K562 (cell line): ENCODE measurements around the gene TNFAIP1. TPM values are rescaled to one million over a fixed set of nuclear protein-coding genes. Genes with fewer than 3 reads are reported as not detected.

ENCODE experiments used
- E2F6 ChIP-seq, 2 experiments: IDR thresholded peaks; 2 replicates each; pipeline ENCODE4 v1.6.1; 2011; ENCODE audit warnings: borderline replicate concordance in 1 of 2, control low read depth in 1 of 2, low read depth in 1 of 2, low read length in 1 of 2, mild to moderate bottlenecking in 1 of 2, mixed read lengths in 1 of 2, moderate library complexity in 1 of 2; ENCODE audit not compliant: insufficient read depth in 1 of 2, insufficient read length in 1 of 2, poor library complexity in 1 of 2, severe bottlenecking in 1 of 2; ENCODE audit errors: extremely low read depth in 1 of 2
- ELF1 ChIP-seq: fragments of 200-800 bp; sonication (Bioruptor generic); IDR thresholded peaks from 2 replicates; pipeline ENCODE4 v1.6.1; 2016; ENCODE audit warnings: missing genetic modification characterization, missing compliant biosample characterization
- EP400 ChIP-seq: fragments of 450-650 bp; IDR thresholded peaks from 2 replicates; pipeline ENCODE4 v1.6.1; 2017; ENCODE audit warnings: antibody characterized with exemption, mild to moderate bottlenecking, moderate library complexity
- FOXJ3 ChIP-seq: sonication (generic); formaldehyde crosslinking; IDR thresholded peaks from 2 replicates; pipeline ENCODE4 v1.4.0; 2020; ENCODE audit warnings: mild to moderate bottlenecking, missing genetic modification reagents
- GTF2F1 ChIP-seq: IDR thresholded peaks from 2 replicates; pipeline ENCODE4 v1.6.1; 2011; ENCODE audit warnings: low read depth, low read length, improper control_type of control experiment
- HDAC2 ChIP-seq: fragments of 450-650 bp; IDR thresholded peaks from 2 replicates; pipeline ENCODE4 v1.6.1; 2016; ENCODE audit warnings: mild to moderate bottlenecking
- HES1 ChIP-seq: fragments of 450-650 bp; IDR thresholded peaks from 2 replicates; pipeline ENCODE4 v1.6.1; 2016; ENCODE audit warnings: low read depth, mild to moderate bottlenecking, moderate library complexity
- HEY1 ChIP-seq: fragments of 250-450 bp; sonication (Bioruptor Pico); IDR thresholded peaks from 2 replicates; pipeline ENCODE4 v1.5.0; 2020; ENCODE audit warnings: mild to moderate bottlenecking, moderate library complexity, borderline replicate concordance
- MAFF ChIP-seq: IDR thresholded peaks from 2 replicates; pipeline ENCODE4 v1.6.1; 2012; ENCODE audit warnings: low read length, improper control_type of control experiment
- RBFOX2 ChIP-seq: fragments of 200-400 bp; formaldehyde crosslinking; IDR thresholded peaks from 2 replicates; pipeline ENCODE4 v1.6.1; 2017; ENCODE audit warnings: low read depth, mild to moderate bottlenecking, low read length, moderate library complexity
- SAFB ChIP-seq: fragments of 200-400 bp; formaldehyde crosslinking; IDR thresholded peaks from 2 replicates; pipeline ENCODE4 v1.6.1; 2017; ENCODE audit warnings: low read depth, low read length, borderline replicate concordance
- SAP30 ChIP-seq: fragments of 200-600 bp; sonication (generic); IDR thresholded peaks from 2 replicates; pipeline ENCODE4 v1.6.1; 2012; ENCODE audit warnings: borderline replicate concordance, low read depth, mild to moderate bottlenecking, moderate library complexity, low read length, control low read depth, inconsistent platforms; ENCODE audit not compliant: insufficient read depth, poor library complexity, severe bottlenecking
- SREBF2 ChIP-seq: sonication (generic); formaldehyde crosslinking; IDR thresholded peaks from 2 replicates; pipeline ENCODE4 v1.4.0; 2020; ENCODE audit warnings: mild to moderate bottlenecking, missing genetic modification reagents
- TBL1XR1 ChIP-seq, 2 experiments: IDR thresholded peaks; 2 replicates each; pipeline ENCODE4 v1.6.1; 2012; ENCODE audit warnings: improper control_type of control experiment in 2 of 2, low read length in 2 of 2, mild to moderate bottlenecking in 1 of 2
- ZBTB34 ChIP-seq: fragments of 250-450 bp; sonication (Bioruptor Pico); IDR thresholded peaks from 2 replicates; pipeline ENCODE4 v1.8.0; 2021; ENCODE audit warnings: mild to moderate bottlenecking, moderate library complexity
- ZBTB7A ChIP-seq: IDR thresholded peaks from 2 replicates; pipeline ENCODE4 v1.6.1; 2011; ENCODE audit warnings: low read depth, mild to moderate bottlenecking, low read length, moderate library complexity, borderline replicate concordance; ENCODE audit not compliant: control insufficient read depth
- ZFPM2 ChIP-seq: fragments of 250-450 bp; sonication (Bioruptor Pico); IDR thresholded peaks from 2 replicates; pipeline ENCODE4 v1.5.1; 2022; ENCODE audit warnings: mild to moderate bottlenecking
- ZNF239 ChIP-seq: fragments of 250-450 bp; sonication (Bioruptor Pico); IDR thresholded peaks from 2 replicates; pipeline ENCODE4 v1.4.0; 2020; ENCODE audit warnings: mild to moderate bottlenecking
- ZNF518B ChIP-seq: fragments of 250-450 bp; sonication (Bioruptor Pico); IDR thresholded peaks from 2 replicates; pipeline ENCODE4 v1.5.0; 2021; ENCODE audit warnings: mild to moderate bottlenecking, moderate library complexity
- ZNF668 ChIP-seq: fragments of 250-450 bp; sonication (Bioruptor Pico); IDR thresholded peaks from 2 replicates; pipeline ENCODE4 v1.8.0; 2022; ENCODE audit warnings: mild to moderate bottlenecking, inconsistent platforms
- ZNF780A ChIP-seq: fragments of 250-450 bp; sonication (Bioruptor Pico); IDR thresholded peaks from 2 replicates; pipeline ENCODE4 v1.5.0; 2021; ENCODE audit warnings: mild to moderate bottlenecking
- polyA plus RNA-seq, 8 experiments: library from polyadenylated mRNA; depleted of rRNA in 4 of 8; stranded (reverse) in 5 of 8; unstranded in 3 of 8; fragments of >200 nt; fragmentation: Nextera tagmentation in 2 of 8; fragmentation: Illumina TruSeq in 1 of 8; extraction: Ambion mirVana in 2 of 8; extraction: Trizol in 1 of 8; gene quantifications; 2 replicates each; pipeline versions ENCODE4 v1.2.1 to v1.2.3, GENCODE V29; 2011 to 2014; ENCODE audit warnings: inconsistent platforms in 1 of 8, missing spikeins in 1 of 8
- total RNA-seq, 7 experiments: library from RNA; depleted of rRNA in 6 of 7; stranded (reverse); fragments of >200 nt in 6 of 7; fragmentation: Illumina TruSeq in 2 of 7; extraction: Trizol in 2 of 7; gene quantifications; 2 replicates each; pipeline versions ENCODE4 v1.2.1 to v1.2.3, GENCODE V29; 2011 to 2021; ENCODE audit warnings: low replicate concordance in 1 of 7

TNFAIP1 gene
- total and polyA plus RNA-seq, 9 of the 15 experiments (the other 6 are each of a cell fraction or from before 2014, with no cell fraction given), result 2.1 to 20.1 (median 8.2) TPM

- TF ChIP-seq SREBF2 (CRISPR knock-in tag), result 0 out of 2 replicates have a peak, but pooled peaks have one; percentile 76
- TF ChIP-seq RBFOX2, result peak; percentile 98
- TF ChIP-seq HES1, result peak; percentile 85
- TF ChIP-seq ZFPM2 (CRISPR knock-in tag), result no peak
- TF ChIP-seq ZNF668 (CRISPR knock-in tag), result no peak
- no peak for TF ChIP-seq FOXJ3 (CRISPR knock-in tag)
- no peak for TF ChIP-seq TBL1XR1 (IDR thresholded peaks at IDR 0.05; ENCODE audit: low read length in 2 of 2)
- no peak for TF ChIP-seq ZNF239
- no peak for TF ChIP-seq ZNF518B (CRISPR knock-in tag)
- peak; percentile 95 for TF ChIP-seq EP400
- 0 out of 2 replicates have a peak, but pooled peaks have one; percentile 57 for TF ChIP-seq ZBTB7A
- no peak for TF ChIP-seq ZBTB34 (CRISPR knock-in tag)
- TF ChIP-seq SAFB, result peak; percentile 93
- TF ChIP-seq HEY1 (CRISPR knock-in tag), result no peak
- no peak for TF ChIP-seq ZNF780A (CRISPR knock-in tag)
- TF ChIP-seq SAP30, result peak; percentile 25
- 0 out of 2 replicates have a peak, but pooled peaks have one; percentile 18 for TF ChIP-seq GTF2F1
- TF ChIP-seq MAFF, result no peak
- peak; percentile 89 for TF ChIP-seq HDAC2
- TF ChIP-seq ELF1 (tag), result no peak
- TF ChIP-seq E2F6 (IDR thresholded peaks at IDR 0.05; ENCODE audit: borderline replicate concordance in 1 of 2, extremely low read depth in 1 of 2, insufficient read depth in 1 of 2, insufficient read length in 1 of 2, low read depth in 1 of 2, low read length in 1 of 2, poor library complexity in 1 of 2, severe bottlenecking in 1 of 2), result peak; percentile 89 to 93
These were observed 16.6 kb upstream of the TNFAIP1 start, which contains the start of gene TMEM97 (continued) for GRCh38 chr17:28318759-28319597.
